K562 treated with DMSO at 1 percent for 4 hours (cell line): ENCODE measurements around the gene DIO3. TPM values are rescaled to one million over a fixed set of nuclear protein-coding genes. Genes with fewer than 3 reads are reported as not detected.

Experiments
- total RNA-seq: library from RNA; unstranded; fragments of 300-600 nt; gene quantifications from 2 replicates; pipeline ENCODE4 v1.2.3, GENCODE V29; 2022; ENCODE audit not compliant: insufficient read depth

DIO3 gene
- total RNA-seq: not detected in 2 replicates

DNA sequence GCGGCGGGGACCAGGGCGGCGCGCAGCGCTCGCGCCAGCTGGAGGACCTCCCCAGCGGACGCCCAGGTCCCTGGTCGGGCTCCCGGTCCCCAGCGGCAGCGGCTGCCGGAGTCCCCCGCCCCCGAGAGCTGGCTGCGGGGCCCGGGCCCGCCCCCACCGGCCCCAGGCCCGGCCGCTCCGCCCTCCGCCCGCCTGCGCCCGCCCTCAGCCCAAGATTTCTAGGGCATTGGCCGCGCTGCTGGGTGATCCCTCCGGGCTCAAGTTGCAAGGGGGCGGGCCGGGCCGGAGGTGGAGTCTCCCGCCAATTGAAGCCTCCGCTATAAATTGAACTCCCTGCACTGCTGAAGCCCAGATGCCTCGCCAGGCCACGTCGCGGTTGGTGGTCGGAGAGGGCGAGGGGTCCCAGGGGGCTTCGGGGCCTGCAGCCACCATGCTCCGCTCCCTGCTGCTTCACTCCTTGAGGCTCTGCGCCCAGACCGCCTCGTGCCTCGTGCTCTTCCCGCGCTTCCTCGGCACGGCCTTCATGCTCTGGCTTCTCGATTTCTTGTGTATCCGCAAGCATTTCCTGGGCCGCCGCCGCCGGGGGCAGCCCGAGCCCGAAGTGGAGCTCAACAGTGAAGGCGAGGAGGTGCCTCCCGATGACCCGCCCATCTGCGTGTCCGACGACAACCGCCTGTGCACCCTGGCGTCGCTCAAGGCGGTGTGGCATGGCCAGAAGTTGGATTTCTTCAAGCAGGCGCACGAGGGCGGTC, at the start of gene DIO3:
TSS of gene DIO3 (plus strand) at position 351 of the 752 bp plus-strand sequence.

Other genes with a start within 250 kb of the DIO3 start
- 131 and 135 TPM in 2 replicates for gene PPP2R5C, start 200.2 kb downstream of the DIO3 start, total RNA-seq